ENCODE results near the gene CAMTA1. TPM values are rescaled to one million over a fixed set of nuclear protein-coding genes. Genes with fewer than 3 reads are reported as not detected.

CAMTA1 gene
- polyA plus RNA-seq, 1 donor from 2014 or later, result 162 TPM

DNA sequence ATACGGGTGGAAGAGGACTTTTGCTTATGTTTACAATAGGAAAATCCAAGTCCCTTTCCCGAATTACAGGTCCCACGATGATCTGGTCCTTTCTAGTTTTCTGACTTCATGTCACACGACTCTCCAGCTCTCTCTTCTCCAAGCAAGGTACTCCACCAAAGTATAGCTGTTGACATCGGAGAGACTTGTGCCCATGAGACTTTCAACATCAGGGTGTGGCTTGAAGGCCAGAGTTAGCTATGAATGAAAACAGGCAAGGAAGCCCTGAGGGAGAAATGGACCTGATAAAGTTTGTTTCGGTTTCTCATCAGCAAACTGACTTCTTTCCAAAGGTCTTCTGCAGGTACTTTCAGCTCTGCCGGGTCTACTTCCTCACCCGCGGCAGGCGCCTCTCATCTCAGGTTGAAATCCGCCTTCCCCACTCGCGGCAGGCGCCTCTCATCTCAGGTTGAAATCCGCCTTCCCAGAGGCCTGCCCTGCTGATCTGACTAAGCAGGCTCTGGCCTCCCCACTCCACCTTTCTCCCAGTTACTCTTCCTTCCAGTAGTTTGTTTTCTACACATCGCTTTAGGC, 996.8 kb downstream of the CAMTA1 start:
- Histone ChIP-seq H3K4me3 (ENCODE audit: low read length) (no peak overlapping the region), H3K4me2 (ENCODE audit: low read length) (no peak overlapping the region), H3K9me3 (ENCODE audit: low read length) (no peaks in the 10 kb centered on the region), H3K79me2 (replicated peaks; ENCODE audit: insufficient read depth, low read length) (no peaks in the 10 kb centered on the region), H3F3A (ENCODE audit: insufficient read depth, low read length, poor library complexity, severe bottlenecking) (no peaks in the 10 kb centered on the region), H3K27ac (ENCODE audit: low read length) (no peak overlapping the region), H3K9ac (ENCODE audit: low read length) (no peak overlapping the region), H2AFZ (ENCODE audit: low read depth, low read length) (no peak overlapping the region), H4K20me1 (ENCODE audit: insufficient read depth) (no peaks in the 10 kb centered on the region), H3K36me3 (ENCODE audit: insufficient read depth, low read length) (no peaks in the 10 kb centered on the region), H3K9me2 (ENCODE audit: insufficient read depth, low read length) (no peaks in the 10 kb centered on the region), H3K27me3 (ENCODE audit: insufficient read depth, low read depth, low read length) (no peaks in the 10 kb centered on the region)
- TF ChIP-seq EP300 (conservative IDR thresholded peaks at IDR 0.05; ENCODE audit: poor library complexity, severe bottlenecking) (no peak), RAD21 (conservative IDR thresholded peaks at IDR 0.05) (no peak), POLR2AphosphoS5 (IDR thresholded peaks at IDR 0.05) (no peak), TAF1 (IDR thresholded peaks at IDR 0.05; ENCODE audit: low read depth) (no peak), SMC3 (conservative IDR thresholded peaks at IDR 0.05; ENCODE audit: poor library complexity) (no peak), MXI1 (conservative IDR thresholded peaks at IDR 0.05; ENCODE audit: poor library complexity, severe bottlenecking) (no peak), EZH2 (IDR thresholded peaks at IDR 0.05; ENCODE audit: borderline replicate concordance, insufficient read depth, low read length, poor library complexity, severe bottlenecking) (no peak)
- TF ChIP-seq, protein P1, sequence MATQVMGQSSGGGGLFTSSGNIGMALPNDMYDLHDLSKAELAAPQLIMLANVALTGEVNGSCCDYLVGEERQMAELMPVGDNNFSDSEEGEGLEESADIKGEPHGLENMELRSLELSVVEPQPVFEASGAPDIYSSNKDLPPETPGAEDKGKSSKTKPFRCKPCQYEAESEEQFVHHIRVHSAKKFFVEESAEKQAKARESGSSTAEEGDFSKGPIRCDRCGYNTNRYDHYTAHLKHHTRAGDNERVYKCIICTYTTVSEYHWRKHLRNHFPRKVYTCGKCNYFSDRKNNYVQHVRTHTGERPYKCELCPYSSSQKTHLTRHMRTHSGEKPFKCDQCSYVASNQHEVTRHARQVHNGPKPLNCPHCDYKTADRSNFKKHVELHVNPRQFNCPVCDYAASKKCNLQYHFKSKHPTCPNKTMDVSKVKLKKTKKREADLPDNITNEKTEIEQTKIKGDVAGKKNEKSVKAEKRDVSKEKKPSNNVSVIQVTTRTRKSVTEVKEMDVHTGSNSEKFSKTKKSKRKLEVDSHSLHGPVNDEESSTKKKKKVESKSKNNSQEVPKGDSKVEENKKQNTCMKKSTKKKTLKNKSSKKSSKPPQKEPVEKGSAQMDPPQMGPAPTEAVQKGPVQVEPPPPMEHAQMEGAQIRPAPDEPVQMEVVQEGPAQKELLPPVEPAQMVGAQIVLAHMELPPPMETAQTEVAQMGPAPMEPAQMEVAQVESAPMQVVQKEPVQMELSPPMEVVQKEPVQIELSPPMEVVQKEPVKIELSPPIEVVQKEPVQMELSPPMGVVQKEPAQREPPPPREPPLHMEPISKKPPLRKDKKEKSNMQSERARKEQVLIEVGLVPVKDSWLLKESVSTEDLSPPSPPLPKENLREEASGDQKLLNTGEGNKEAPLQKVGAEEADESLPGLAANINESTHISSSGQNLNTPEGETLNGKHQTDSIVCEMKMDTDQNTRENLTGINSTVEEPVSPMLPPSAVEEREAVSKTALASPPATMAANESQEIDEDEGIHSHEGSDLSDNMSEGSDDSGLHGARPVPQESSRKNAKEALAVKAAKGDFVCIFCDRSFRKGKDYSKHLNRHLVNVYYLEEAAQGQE (IDR thresholded peaks at IDR 0.05; ENCODE audit: borderline replicate concordance), result no peak
- TF ChIP-seq, protein P2, sequence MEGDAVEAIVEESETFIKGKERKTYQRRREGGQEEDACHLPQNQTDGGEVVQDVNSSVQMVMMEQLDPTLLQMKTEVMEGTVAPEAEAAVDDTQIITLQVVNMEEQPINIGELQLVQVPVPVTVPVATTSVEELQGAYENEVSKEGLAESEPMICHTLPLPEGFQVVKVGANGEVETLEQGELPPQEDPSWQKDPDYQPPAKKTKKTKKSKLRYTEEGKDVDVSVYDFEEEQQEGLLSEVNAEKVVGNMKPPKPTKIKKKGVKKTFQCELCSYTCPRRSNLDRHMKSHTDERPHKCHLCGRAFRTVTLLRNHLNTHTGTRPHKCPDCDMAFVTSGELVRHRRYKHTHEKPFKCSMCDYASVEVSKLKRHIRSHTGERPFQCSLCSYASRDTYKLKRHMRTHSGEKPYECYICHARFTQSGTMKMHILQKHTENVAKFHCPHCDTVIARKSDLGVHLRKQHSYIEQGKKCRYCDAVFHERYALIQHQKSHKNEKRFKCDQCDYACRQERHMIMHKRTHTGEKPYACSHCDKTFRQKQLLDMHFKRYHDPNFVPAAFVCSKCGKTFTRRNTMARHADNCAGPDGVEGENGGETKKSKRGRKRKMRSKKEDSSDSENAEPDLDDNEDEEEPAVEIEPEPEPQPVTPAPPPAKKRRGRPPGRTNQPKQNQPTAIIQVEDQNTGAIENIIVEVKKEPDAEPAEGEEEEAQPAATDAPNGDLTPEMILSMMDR (IDR thresholded peaks at IDR 0.05; ENCODE audit: poor library complexity, severe bottlenecking), result no peak

DNA sequence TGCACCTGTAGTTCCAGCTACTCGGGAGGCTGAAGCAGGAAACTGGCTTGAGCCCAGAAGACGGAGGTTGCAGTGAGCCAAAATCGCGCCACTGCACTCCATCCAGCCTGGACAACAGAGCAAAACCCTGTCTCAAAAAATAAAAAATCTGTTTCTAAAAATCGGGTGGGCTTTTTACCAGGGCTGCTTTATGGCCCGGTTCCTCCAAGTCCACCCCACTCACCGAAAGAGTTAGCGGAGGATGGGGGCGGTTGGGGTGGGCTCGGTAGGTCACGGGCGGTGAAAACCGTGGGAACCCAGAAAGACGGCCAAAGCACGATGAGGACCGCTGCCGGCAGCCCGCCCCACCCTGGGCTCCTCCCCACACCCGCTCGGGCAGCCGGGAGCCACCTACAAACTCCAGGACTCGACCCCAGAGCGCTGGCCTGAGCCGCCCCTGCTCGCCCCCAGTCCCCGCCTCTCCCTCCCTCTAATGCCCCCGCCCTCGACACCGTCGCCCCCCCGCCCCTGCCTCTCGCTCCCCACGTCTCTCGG, 998.0 kb downstream of the CAMTA1 start:
- no peak for TF ChIP-seq EZH2 (IDR thresholded peaks at IDR 0.05; ENCODE audit: borderline replicate concordance, insufficient read depth, low read length, poor library complexity, severe bottlenecking)
- Histone ChIP-seq H4K20me1 (ENCODE audit: insufficient read depth) (no peaks in the 10 kb centered on the region), H3K27ac (ENCODE audit: low read length) (no peak overlapping the region), H3K4me2 (ENCODE audit: low read length) (no peak overlapping the region), H3K4me3 (ENCODE audit: low read length) (peak overlapping the region; percentile 63), H3K9me2 (ENCODE audit: insufficient read depth, low read length) (no peaks in the 10 kb centered on the region), H3F3A (ENCODE audit: insufficient read depth, low read length, poor library complexity, severe bottlenecking) (no peaks in the 10 kb centered on the region), H2AFZ (ENCODE audit: low read depth, low read length) (no peak overlapping the region), H3K27me3 (ENCODE audit: insufficient read depth, low read depth, low read length) (no peaks in the 10 kb centered on the region), H3K9me3 (ENCODE audit: low read length) (no peaks in the 10 kb centered on the region), H3K36me3 (ENCODE audit: insufficient read depth, low read length) (no peaks in the 10 kb centered on the region), H3K9ac (ENCODE audit: low read length) (no peak overlapping the region), H3K79me2 (replicated peaks; ENCODE audit: insufficient read depth, low read length) (no peaks in the 10 kb centered on the region)

All from neural cell (in vitro differentiated cells).